Osteocyte (in vitro differentiated cells): Measurements from ENCODE around the gene TOM1L2. TPM values are rescaled to one million over a fixed set of nuclear protein-coding genes. Genes with fewer than 3 reads are reported as not detected.

Experiments used
- DNase-seq: peaks from one replicate; pipeline ENCODE4 v3.0.0; 2021; ENCODE audit warnings: mixed read lengths; ENCODE audit not compliant: unreplicated experiment; ENCODE audit errors: extremely low spot score
- H3K27ac Mint-ChIP-seq: one replicate; pipeline ENCODE4 v1.8.0; 2021; ENCODE audit warnings: mild to moderate bottlenecking, mixed read lengths; ENCODE audit not compliant: unreplicated experiment
- H3K27me3 Mint-ChIP-seq: one replicate; pipeline ENCODE4 v1.8.0; 2021; ENCODE audit warnings: mixed read lengths; ENCODE audit not compliant: unreplicated experiment
- H3K36me3 Mint-ChIP-seq: one replicate; pipeline ENCODE4 v1.8.0; 2021; ENCODE audit warnings: mixed read lengths; ENCODE audit not compliant: unreplicated experiment
- H3K4me1 Mint-ChIP-seq: one replicate; pipeline ENCODE4 v1.8.0; 2021; ENCODE audit warnings: mixed read lengths; ENCODE audit not compliant: unreplicated experiment
- H3K4me3 Mint-ChIP-seq: one replicate; pipeline ENCODE4 v1.8.0; 2021; ENCODE audit warnings: mild to moderate bottlenecking, moderate library complexity, mixed read lengths; ENCODE audit not compliant: unreplicated experiment
- H3K9me3 Mint-ChIP-seq: one replicate; pipeline ENCODE4 v1.8.0; 2021; ENCODE audit warnings: mixed read lengths; ENCODE audit not compliant: unreplicated experiment
- CTCF ChIP-seq: fragments of 200-600 bp; sonication (generic); IDR thresholded peaks from 2 replicates; pipeline ENCODE4 v1.5.0; 2021; ENCODE audit warnings: antibody characterized with exemption, mild to moderate bottlenecking, moderate library complexity
- total RNA-seq: library from RNA; stranded (reverse); gene quantifications from 2 replicates; pipeline ENCODE4 v1.2.1, GENCODE V29; 2021

TOM1L2 gene
- total RNA-seq, 1 donor from 2014 or later, result 69.7 TPM

DNA sequence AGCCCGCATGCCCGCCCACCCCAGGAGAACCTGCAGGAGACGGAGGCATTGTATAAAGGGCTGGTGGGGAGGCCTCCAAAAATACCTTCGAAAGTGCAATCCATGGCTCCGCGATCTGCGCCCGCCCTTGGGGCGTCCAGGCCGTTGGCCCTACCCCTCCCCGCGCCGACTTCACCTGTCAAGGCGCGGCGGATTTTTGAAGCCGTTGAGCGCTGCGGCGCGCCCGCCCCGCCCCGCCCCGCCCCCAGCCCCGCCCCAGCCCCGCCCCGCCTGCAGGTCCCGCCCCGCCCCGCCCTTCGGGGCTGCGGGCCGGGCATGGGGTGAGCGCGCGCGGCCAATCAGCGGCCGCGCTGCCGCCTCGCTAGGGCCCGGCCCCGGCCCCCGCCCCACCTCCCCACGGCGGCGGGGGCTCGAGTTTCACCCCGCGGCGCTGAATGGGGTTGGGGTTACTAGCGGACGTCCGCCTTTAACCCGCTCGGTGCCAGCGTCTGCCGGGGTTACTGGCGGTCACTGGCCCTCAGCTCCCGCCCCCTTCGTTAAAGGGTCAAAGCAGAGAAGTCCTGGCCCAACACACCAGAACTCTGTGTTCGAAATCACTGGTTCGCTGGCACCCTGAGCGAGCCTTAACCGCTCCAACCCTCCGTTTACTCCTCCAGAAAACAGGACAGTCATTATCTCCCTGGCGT is 148.6 kb downstream of the TOM1L2 start:
- Mint-ChIP-seq H3K9me3 (no peaks in the 10 kb centered on the region), H3K4me3 (peak overlapping the region; percentile 63), H3K36me3 (peaks cover 5% of the 10 kb centered on the region), H3K27me3 (no peaks in the 10 kb centered on the region), H3K27ac (peak overlapping the region; percentile 85), H3K4me1 (peaks cover 74% of the 10 kb centered on the region)
- TF ChIP-seq CTCF, result no peak
- peak; percentile 90 for DNase-seq

GRCh38 chr17:17822616-17823015 is 149.6 kb downstream of the TOM1L2 start:
- Mint-ChIP-seq H3K4me1 (peaks cover 71% of the 10 kb centered on the region), H3K27ac (peak overlapping the region; percentile 23), H3K9me3 (no peaks in the 10 kb centered on the region), H3K27me3 (no peaks in the 10 kb centered on the region), H3K36me3 (peaks cover 11% of the 10 kb centered on the region), H3K4me3 (peak overlapping the region; percentile 60)
- no peak for DNase-seq
- TF ChIP-seq CTCF, result no peak

GRCh38 chr17:17822189-17822588 is 150.0 kb downstream of the TOM1L2 start:
- H3K4me1 Mint-ChIP-seq, result peaks cover 71% of the 10 kb centered on the region
- no peak for DNase-seq

DNA sequence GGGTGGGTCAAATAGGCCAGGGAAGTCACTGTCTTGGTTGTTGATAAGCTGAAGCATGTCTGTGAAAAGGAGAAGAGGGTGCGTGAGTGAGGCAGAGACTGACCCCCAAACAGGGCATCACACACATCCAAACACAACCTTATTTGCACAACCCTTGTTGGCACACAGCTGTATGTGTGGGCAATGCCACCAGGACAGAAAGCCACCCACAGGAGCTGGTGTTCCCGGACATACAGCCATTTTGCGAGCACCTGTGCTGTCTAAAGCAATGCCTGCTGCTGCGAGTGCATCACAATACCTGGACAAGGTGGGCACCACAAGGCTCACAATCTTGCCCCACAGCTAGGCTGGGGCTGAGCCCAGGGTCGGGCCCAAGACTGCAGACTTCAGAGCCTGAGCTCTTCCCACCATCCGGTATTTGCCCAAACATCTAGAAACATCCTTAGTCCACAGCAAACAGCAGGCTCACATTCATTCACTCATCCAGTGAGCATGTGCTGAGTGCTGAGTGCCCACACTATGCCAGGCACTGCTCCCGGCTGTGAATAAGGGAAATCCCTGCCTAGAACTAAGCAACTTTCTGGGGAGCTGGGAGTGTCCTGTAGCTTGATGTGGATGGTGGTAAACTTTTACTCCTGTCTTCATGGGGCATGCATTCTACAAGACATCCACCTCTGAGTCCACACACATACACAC is 151.6 kb downstream of the TOM1L2 start:
- TF ChIP-seq CTCF, result no peak
- H3K36me3 Mint-ChIP-seq, result peaks cover 11% of the 10 kb centered on the region
- H3K4me1 Mint-ChIP-seq, result peaks cover 59% of the 10 kb centered on the region
- H3K4me3 Mint-ChIP-seq, result no peak overlapping the region
- H3K27me3 Mint-ChIP-seq, result no peaks in the 10 kb centered on the region
- H3K9me3 Mint-ChIP-seq, result no peaks in the 10 kb centered on the region
- DNase-seq, result no peak
- H3K27ac Mint-ChIP-seq, result no peak overlapping the region

More at GRCh38 chr17:17822189-17822588, 150.0 kb downstream of the TOM1L2 start:
- peaks cover 11% of the 10 kb centered on the region for H3K36me3 Mint-ChIP-seq
- H3K9me3 Mint-ChIP-seq, result no peaks in the 10 kb centered on the region
- H3K27ac Mint-ChIP-seq, result no peak overlapping the region
- no peaks in the 10 kb centered on the region for H3K27me3 Mint-ChIP-seq
- H3K4me3 Mint-ChIP-seq, result peak overlapping the region; percentile 18
- TF ChIP-seq CTCF, result no peak

GRCh38 chr17:17820046-17820445 is 152.2 kb downstream of the TOM1L2 start:
- Mint-ChIP-seq H3K4me1 (peaks cover 53% of the 10 kb centered on the region), H3K4me3 (no peak overlapping the region), H3K9me3 (no peaks in the 10 kb centered on the region), H3K27me3 (no peaks in the 10 kb centered on the region), H3K36me3 (peaks cover 11% of the 10 kb centered on the region), H3K27ac (no peak overlapping the region)
- TF ChIP-seq CTCF, result no peak
- DNase-seq, result no peak
